HepG2 (cell line): ENCODE data around the gene ZNF235. TPM values are rescaled to one million over a fixed set of nuclear protein-coding genes. Genes with fewer than 3 reads are reported as not detected.

Experiments used
- ESRRA ChIP-seq: sonication (generic); formaldehyde crosslinking; IDR thresholded peaks from 2 replicates; pipeline ENCODE4 v1.5.1; 2020; ENCODE audit warnings: mild to moderate bottlenecking, low read depth, missing genetic modification reagents
- FOSL2 ChIP-seq: sonication (generic); formaldehyde crosslinking; IDR thresholded peaks from 2 replicates; pipeline ENCODE4 v1.4.0; 2020; ENCODE audit warnings: missing genetic modification reagents
- FOXA3 ChIP-seq: IDR thresholded peaks from 2 replicates; pipeline ENCODE4 v1.6.1; 2016; ENCODE audit warnings: missing genetic modification reagents, missing compliant biosample characterization
- GLI4 ChIP-seq: sonication (generic); formaldehyde crosslinking; IDR thresholded peaks from 2 replicates; pipeline ENCODE4 v1.5.1; 2020; ENCODE audit warnings: missing genetic modification reagents, mild to moderate bottlenecking, moderate library complexity, borderline replicate concordance
- HNF4A ChIP-seq: sonication (generic); formaldehyde crosslinking; IDR thresholded peaks from 2 replicates; pipeline ENCODE4 v1.4.0; 2020; ENCODE audit warnings: missing genetic modification reagents
- MATR3 ChIP-seq: sonication (generic); formaldehyde crosslinking; IDR thresholded peaks from 2 replicates; pipeline ENCODE4 v1.4.0; 2020; ENCODE audit warnings: missing genetic modification reagents
- PREB ChIP-seq: sonication (generic); formaldehyde crosslinking; IDR thresholded peaks from 2 replicates; pipeline ENCODE4 v1.4.0; 2020; ENCODE audit warnings: missing genetic modification reagents
- RARA ChIP-seq: IDR thresholded peaks from 2 replicates; pipeline ENCODE4 v1.6.1; 2016; ENCODE audit warnings: missing genetic modification reagents, missing compliant biosample characterization
- RFX1 ChIP-seq: fragments of 450-650 bp; IDR thresholded peaks from 2 replicates; pipeline ENCODE4 v1.6.1; 2017
- SP5 ChIP-seq: IDR thresholded peaks from 2 replicates; pipeline ENCODE4 v1.6.1; 2016; ENCODE audit warnings: low read depth, borderline replicate concordance
- SRSF4 ChIP-seq: fragments of 200-400 bp; formaldehyde crosslinking; IDR thresholded peaks from one replicate; pipeline ENCODE4 v1.6.1; 2018; ENCODE audit warnings: mild to moderate bottlenecking, low read depth, low read length, moderate library complexity; ENCODE audit not compliant: poor library complexity, severe bottlenecking
- ZFP36L1 ChIP-seq: sonication (generic); formaldehyde crosslinking; IDR thresholded peaks from 2 replicates; pipeline ENCODE4 v1.8.0; 2022; ENCODE audit warnings: mild to moderate bottlenecking, missing genetic modification reagents, moderate library complexity
- ZNF138 ChIP-seq: sonication (generic); formaldehyde crosslinking; IDR thresholded peaks from 2 replicates; pipeline ENCODE4 v1.5.0; 2020; ENCODE audit warnings: mild to moderate bottlenecking, low read depth, missing genetic modification reagents
- ZNF44 ChIP-seq: sonication (generic); formaldehyde crosslinking; IDR thresholded peaks from 2 replicates; pipeline ENCODE4 v1.5.1; 2020; ENCODE audit warnings: mild to moderate bottlenecking, missing genetic modification reagents
- ZNF546 ChIP-seq: sonication (generic); formaldehyde crosslinking; conservative IDR thresholded peaks from 2 replicates; pipeline ENCODE4 v1.8.1; 2023; ENCODE audit warnings: mild to moderate bottlenecking, missing genetic modification reagents
- ZNF558 ChIP-seq: sonication (generic); formaldehyde crosslinking; IDR thresholded peaks from 2 replicates; pipeline ENCODE4 v1.9.0; 2022; ENCODE audit warnings: mild to moderate bottlenecking, missing genetic modification reagents, borderline replicate concordance
- ZNF691 ChIP-seq: sonication (generic); formaldehyde crosslinking; IDR thresholded peaks from 2 replicates; pipeline ENCODE4 v1.4.0; 2020; ENCODE audit warnings: missing genetic modification reagents, low read depth, mild to moderate bottlenecking, borderline replicate concordance
- ZNF776 ChIP-seq: sonication (generic); formaldehyde crosslinking; IDR thresholded peaks from 2 replicates; pipeline ENCODE4 v1.4.0; 2020; ENCODE audit warnings: mild to moderate bottlenecking, missing genetic modification reagents
- ZXDC ChIP-seq: sonication (generic); formaldehyde crosslinking; IDR thresholded peaks from 2 replicates; pipeline ENCODE4 v1.5.0; 2020; ENCODE audit warnings: mild to moderate bottlenecking, missing genetic modification reagents
- polyA plus RNA-seq, 8 experiments: library from polyadenylated mRNA; depleted of rRNA in 3 of 8; stranded (reverse) in 7 of 8; unstranded in 1 of 8; fragments of >200 nt; fragmentation: Illumina TruSeq in 4 of 8; extraction: Trizol in 4 of 8; gene quantifications; 2 replicates each; pipeline versions ENCODE4 v1.2.1 to v1.2.3, GENCODE V29; 2011 to 2016; ENCODE audit warnings: low read depth in 4 of 8, missing spikeins in 1 of 8, mixed read lengths in 1 of 8; ENCODE audit not compliant: insufficient read depth in 1 of 8
- total RNA-seq, 5 experiments: library from RNA; depleted of rRNA; stranded (reverse); fragments of >200 nt; fragmentation: Illumina TruSeq; extraction: Trizol; gene quantifications; 2 replicates each; pipeline ENCODE4 v1.2.3, GENCODE V29; 2016; ENCODE audit warnings: low read depth in 1 of 5
- TF ChIP-seq, protein P1 (sequence below): sonication (generic); formaldehyde crosslinking; IDR thresholded peaks from 2 replicates; pipeline ENCODE4 v1.4.0; 2020; ENCODE audit warnings: missing genetic modification reagents, mild to moderate bottlenecking, borderline replicate concordance
- TF ChIP-seq, protein P2 (sequence below): IDR thresholded peaks from 2 replicates; pipeline ENCODE4 v1.6.1; 2016; ENCODE audit warnings: mild to moderate bottlenecking, missing biosample characterization, missing genetic modification reagents
- TF ChIP-seq, protein P3 (sequence below): sonication (generic); formaldehyde crosslinking; IDR thresholded peaks from 2 replicates; pipeline ENCODE4 v1.4.0; 2020; ENCODE audit warnings: missing genetic modification reagents, mild to moderate bottlenecking, borderline replicate concordance

ZNF235 gene
- total and polyA plus RNA-seq, 2 of the 13 experiments (the other 11 are each of a cell fraction or from before 2014, with no cell fraction given), result 4.8 to 5.5 TPM

DNA sequence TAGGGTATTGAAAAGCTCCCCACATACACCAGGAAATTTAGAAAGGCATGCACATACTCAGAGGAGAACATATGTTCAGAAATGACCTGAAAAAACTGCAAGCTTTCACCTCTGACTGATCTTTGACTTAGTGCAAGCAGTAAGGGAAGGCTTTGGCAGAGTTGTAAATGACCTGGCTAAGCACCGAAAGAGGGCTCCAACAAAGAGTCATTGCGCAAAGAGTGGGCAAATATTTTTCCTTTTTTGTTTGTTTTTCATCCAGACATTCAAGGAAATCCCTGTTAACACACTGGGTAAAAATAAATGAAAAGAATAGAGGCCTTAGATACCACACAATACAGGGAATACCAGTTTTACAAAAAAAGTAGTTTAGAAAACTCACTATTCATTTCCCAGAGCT is 50.3 kb downstream of the ZNF235 start (continued):
- TF ChIP-seq, protein P1, sequence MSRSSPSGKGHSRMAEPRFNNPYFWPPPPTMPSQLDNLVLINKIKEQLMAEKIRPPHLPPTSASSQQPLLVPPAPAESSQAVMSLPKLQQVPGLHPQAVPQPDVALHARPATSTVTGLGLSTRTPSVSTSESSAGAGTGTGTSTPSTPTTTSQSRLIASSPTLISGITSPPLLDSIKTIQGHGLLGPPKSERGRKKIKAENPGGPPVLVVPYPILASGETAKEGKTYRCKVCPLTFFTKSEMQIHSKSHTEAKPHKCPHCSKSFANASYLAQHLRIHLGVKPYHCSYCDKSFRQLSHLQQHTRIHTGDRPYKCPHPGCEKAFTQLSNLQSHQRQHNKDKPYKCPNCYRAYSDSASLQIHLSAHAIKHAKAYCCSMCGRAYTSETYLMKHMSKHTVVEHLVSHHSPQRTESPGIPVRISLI (CRISPR knock-in tag), result no peak; the same call in 1 of the 2 replicates
- TF ChIP-seq ZNF44 (CRISPR knock-in tag) (no peak), ZNF558 (CRISPR knock-in tag) (no peak), RARA (peak; percentile 88), ZFP36L1 (no peak), FOSL2 (CRISPR knock-in tag) (0 out of 2 replicates have a peak, but pooled peaks have one; percentile 6), MATR3 (no peak), HNF4A (CRISPR knock-in tag) (peak; percentile 67), RFX1 (no peak), PREB (no peak), ESRRA (CRISPR knock-in tag) (no peak), ZXDC (CRISPR knock-in tag) (no peak), SRSF4 (no peak), FOXA3 (CRISPR knock-in tag) (peak; percentile 75), ZNF138 (no peak), ZNF776 (no peak), GLI4 (no peak), ZNF546 (CRISPR knock-in tag) (no peak), SP5 (no peak), ZNF691 (no peak)
- TF ChIP-seq, protein P2, sequence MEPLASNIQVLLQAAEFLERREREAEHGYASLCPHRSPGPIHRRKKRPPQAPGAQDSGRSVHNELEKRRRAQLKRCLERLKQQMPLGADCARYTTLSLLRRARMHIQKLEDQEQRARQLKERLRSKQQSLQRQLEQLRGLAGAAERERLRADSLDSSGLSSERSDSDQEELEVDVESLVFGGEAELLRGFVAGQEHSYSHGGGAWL (CRISPR knock-in tag), result no peak
- TF ChIP-seq, protein P3, sequence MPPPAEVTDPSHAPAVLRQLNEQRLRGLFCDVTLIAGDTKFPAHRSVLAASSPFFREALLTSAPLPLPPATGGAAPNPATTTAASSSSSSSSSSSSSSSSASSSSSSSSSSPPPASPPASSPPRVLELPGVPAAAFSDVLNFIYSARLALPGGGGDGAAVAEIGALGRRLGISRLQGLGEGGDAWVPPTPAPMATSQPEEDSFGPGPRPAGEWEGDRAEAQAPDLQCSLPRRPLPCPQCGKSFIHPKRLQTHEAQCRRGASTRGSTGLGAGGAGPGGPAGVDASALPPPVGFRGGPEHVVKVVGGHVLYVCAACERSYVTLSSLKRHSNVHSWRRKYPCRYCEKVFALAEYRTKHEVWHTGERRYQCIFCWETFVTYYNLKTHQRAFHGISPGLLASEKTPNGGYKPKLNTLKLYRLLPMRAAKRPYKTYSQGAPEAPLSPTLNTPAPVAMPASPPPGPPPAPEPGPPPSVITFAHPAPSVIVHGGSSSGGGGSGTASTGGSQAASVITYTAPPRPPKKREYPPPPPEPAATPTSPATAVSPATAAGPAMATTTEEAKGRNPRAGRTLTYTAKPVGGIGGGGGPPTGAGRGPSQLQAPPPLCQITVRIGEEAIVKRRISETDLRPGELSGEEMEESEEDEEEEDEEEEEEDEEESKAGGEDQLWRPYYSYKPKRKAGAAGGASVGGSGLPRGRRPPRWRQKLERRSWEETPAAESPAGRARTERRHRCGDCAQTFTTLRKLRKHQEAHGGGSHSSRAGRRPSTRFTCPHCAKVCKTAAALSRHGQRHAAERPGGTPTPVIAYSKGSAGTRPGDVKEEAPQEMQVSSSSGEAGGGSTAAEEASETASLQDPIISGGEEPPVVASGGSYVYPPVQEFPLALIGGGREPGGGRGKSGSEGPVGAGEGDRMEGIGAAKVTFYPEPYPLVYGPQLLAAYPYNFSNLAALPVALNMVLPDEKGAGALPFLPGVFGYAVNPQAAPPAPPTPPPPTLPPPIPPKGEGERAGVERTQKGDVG (CRISPR knock-in tag), result no peak
